Thyroid gland (tissue), 4 donors: ENCODE measurements around the gene CRIM1. TPM values are rescaled to one million over a fixed set of nuclear protein-coding genes. Genes with fewer than 3 reads are reported as not detected.

Experiments used
- DNase-seq, 2 donors: peaks; one replicate each; pipeline ENCODE4 v3.0.0-alpha.2; 2019
- H3K27ac ChIP-seq, 3 donors: fragments of 200-600 bp; sonication (generic); 1 replicate in 2 of 3; 2 replicates in 1 of 3; pipeline ENCODE4 v1.5.1; 2016 to 2019; ENCODE audit warnings: mild to moderate bottlenecking in 1 of 3, moderate library complexity in 1 of 3
- H3K27me3 ChIP-seq: fragments of 200-600 bp; sonication (generic); one replicate; pipeline ENCODE4 v1.5.1; 2019
- H3K36me3 ChIP-seq, 2 donors: fragments of 200-600 bp; sonication (generic); one replicate each; pipeline ENCODE4 v1.5.1; 2016 to 2019
- H3K4me1 ChIP-seq, 2 donors: fragments of 200-600 bp; sonication (generic); one replicate each; pipeline ENCODE4 v1.5.1; 2017 to 2019
- H3K4me3 ChIP-seq, 3 donors: fragments of 200-600 bp; sonication (generic); replicated peaks in 1 of 3; 1 replicate in 2 of 3; 2 replicates in 1 of 3; pipeline ENCODE4 v1.5.1; 2016; ENCODE audit warnings: mild to moderate bottlenecking in 1 of 3
- H3K9me3 ChIP-seq: fragments of 200-600 bp; sonication (generic); one replicate; pipeline ENCODE4 v1.5.1; 2017
- POLR2A ChIP-seq, 2 donors: fragments of 450-650 bp; IDR thresholded peaks; one replicate each; pipeline ENCODE4 v1.6.1; 2017; ENCODE audit warnings: antibody characterized with exemption in 2 of 2, mild to moderate bottlenecking in 2 of 2, moderate library complexity in 1 of 2
- WGBS, 2 donors: methylation state at CpG; one replicate each; pipeline ENCODE4 v1.1.5; 2017; 5-methylcytosine and 5-hydroxymethylcytosine counted together
- intact Hi-C: fragments of 100-400 bp; cut with DNase I; formaldehyde crosslinking; loops from one replicate; pipeline ENCODE4 v1.15.1; 2023
- total RNA-seq, 4 donors: library from RNA; depleted of rRNA; stranded (reverse); fragments of >200 nt; gene quantifications; one replicate each; pipeline ENCODE4 v1.2.3, GENCODE V29; 2016
- TF ChIP-seq, protein P1 (sequence below), 6 experiments: fragments of 200-600 bp in 3 of 6; fragments of 450-650 bp in 3 of 6; sonication (generic) in 3 of 6; IDR thresholded peaks; one replicate each; pipeline ENCODE4 v1.5.1; 2016 to 2019; ENCODE audit warnings: antibody characterized with exemption in 6 of 6, mild to moderate bottlenecking in 2 of 6, inconsistent platforms in 1 of 6, moderate library complexity in 1 of 6

Gene CRIM1
- total RNA-seq, 4 donors from 2014 or later: 49.5 to 104 (median 71.5) TPM

DNA sequence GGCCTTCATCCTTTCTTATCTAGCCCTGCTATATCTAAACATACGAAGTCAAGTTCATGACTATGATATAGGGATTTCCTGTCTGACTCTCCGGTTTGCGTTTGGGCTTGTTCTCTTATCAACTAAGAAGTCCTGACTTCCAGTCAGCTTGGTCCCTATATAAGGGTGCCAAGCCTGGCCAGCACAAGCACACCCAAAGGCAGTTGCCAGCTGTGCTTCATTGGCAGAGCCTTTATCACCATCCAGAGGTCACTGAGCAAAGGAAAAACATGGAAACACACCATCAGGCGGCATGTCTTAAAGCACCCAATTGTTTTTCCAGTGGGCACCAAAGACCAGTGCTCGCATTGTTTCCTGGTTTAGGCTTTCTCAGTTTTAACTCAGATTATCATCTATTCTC lies 169.7 kb downstream of the CRIM1 start:
- Histone ChIP-seq H3K4me1 (no peaks in the 10 kb centered on the region), H3K4me3 (no peak overlapping the region), H3K27ac (no peak overlapping the region), H3K9me3 (no peaks in the 10 kb centered on the region), H3K36me3 (peaks cover 11 to 29% of the 10 kb centered on the region in 2 donors), H3K27me3 (no peaks in the 10 kb centered on the region)
- intact Hi-C loops: no loop called here
- WGBS, 2 donors: 93 to 95% methylated on average over 5 of the region's 5 CpGs
- no peak for TF ChIP-seq POLR2A (IDR thresholded peaks at IDR 0.05)
- TF ChIP-seq, protein P1, sequence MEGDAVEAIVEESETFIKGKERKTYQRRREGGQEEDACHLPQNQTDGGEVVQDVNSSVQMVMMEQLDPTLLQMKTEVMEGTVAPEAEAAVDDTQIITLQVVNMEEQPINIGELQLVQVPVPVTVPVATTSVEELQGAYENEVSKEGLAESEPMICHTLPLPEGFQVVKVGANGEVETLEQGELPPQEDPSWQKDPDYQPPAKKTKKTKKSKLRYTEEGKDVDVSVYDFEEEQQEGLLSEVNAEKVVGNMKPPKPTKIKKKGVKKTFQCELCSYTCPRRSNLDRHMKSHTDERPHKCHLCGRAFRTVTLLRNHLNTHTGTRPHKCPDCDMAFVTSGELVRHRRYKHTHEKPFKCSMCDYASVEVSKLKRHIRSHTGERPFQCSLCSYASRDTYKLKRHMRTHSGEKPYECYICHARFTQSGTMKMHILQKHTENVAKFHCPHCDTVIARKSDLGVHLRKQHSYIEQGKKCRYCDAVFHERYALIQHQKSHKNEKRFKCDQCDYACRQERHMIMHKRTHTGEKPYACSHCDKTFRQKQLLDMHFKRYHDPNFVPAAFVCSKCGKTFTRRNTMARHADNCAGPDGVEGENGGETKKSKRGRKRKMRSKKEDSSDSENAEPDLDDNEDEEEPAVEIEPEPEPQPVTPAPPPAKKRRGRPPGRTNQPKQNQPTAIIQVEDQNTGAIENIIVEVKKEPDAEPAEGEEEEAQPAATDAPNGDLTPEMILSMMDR (IDR thresholded peaks at IDR 0.05): no peak
- DNase-seq: no peak

GRCh38 chr2:36526226-36526625 lies 170.6 kb downstream of the CRIM1 start:
- Histone ChIP-seq H3K27me3 (no peaks in the 10 kb centered on the region), H3K36me3 (peaks cover 9 to 24% of the 10 kb centered on the region in 2 donors), H3K4me3 (no peak overlapping the region), H3K27ac (no peak overlapping the region), H3K9me3 (no peaks in the 10 kb centered on the region), H3K4me1 (no peaks in the 10 kb centered on the region)
- intact Hi-C loops: no loop called here
- TF ChIP-seq, protein P1 (IDR thresholded peaks at IDR 0.05): no peak
- TF ChIP-seq POLR2A (IDR thresholded peaks at IDR 0.05): no peak
- DNase-seq: no peak
- WGBS, 2 donors: 75 to 84% methylated on average over 2 of the region's 2 CpGs

DNA sequence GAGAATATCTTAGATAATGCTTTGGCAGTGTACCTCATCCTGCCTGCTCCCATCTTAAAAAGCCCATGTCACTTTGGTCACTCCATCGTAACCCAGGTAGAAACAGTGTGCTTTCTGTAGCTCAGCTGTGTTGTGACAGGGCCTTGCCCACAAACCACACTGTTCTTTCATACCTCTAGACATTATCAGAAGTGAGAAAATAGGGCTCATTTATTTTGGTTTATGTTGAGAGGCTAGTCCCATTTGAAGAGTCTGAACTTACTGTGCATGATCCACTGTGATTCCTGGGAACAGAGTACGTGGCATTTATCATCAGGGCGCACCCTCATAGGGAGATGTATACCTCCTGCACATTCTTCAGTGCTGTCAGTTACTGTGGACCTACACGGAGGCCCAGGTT lies 172.7 kb downstream of the CRIM1 start:
- peaks cover 8 to 14% of the 10 kb centered on the region in 2 donors for H3K36me3 ChIP-seq
- H3K27me3 ChIP-seq: no peaks in the 10 kb centered on the region
- H3K9me3 ChIP-seq: no peaks in the 10 kb centered on the region
- H3K4me3 ChIP-seq: no peak overlapping the region
- DNase-seq: no peak
- no peaks in the 10 kb centered on the region for H3K4me1 ChIP-seq
- intact Hi-C loops: no loop called here
- TF ChIP-seq, protein P1 (IDR thresholded peaks at IDR 0.05): no peak
- no peak for TF ChIP-seq POLR2A (IDR thresholded peaks at IDR 0.05)
- no peak overlapping the region for H3K27ac ChIP-seq
- WGBS, 2 donors: 85 to 86% methylated on average over 4 of the region's 4 CpGs

DNA sequence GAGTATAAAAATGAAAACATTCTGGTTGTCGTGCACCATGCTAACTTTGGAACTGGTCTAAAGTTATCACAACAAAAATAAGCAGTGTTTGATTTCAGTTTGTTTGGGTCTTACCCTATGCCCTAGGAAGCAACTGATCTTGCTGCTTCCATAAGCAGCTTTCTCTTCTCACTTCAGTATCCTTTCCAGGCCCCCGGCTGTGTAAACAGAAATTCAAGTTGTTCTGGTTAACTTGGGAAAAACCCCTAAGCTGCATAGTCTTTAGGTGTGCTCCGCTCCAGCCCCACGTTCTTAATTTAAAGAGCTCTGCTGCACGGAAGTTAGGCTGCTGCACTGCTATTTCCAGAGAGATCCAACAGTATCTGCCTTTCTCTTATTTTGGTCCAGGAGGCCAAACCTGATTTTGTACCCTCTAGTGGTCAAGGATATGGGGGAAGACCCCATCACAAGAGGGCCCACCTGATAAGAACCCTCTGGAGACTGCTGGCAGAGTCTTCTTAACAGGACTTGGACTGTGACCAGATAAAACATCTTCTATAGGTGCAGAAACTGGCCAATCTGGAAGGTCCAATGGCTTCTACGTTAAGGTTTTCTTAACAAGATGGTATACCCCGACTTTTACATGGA lies 173.3 kb downstream of the CRIM1 start:
- H3K4me1 ChIP-seq: no peaks in the 10 kb centered on the region
- H3K27ac ChIP-seq: no peak overlapping the region
- H3K36me3 ChIP-seq: peaks cover 1 to 8% of the 10 kb centered on the region in 2 donors
- TF ChIP-seq POLR2A (IDR thresholded peaks at IDR 0.05): no peak
- TF ChIP-seq, protein P1 (IDR thresholded peaks at IDR 0.05): no peak
- DNase-seq: no peak
- H3K27me3 ChIP-seq: no peaks in the 10 kb centered on the region
- intact Hi-C loops: no loop called here
- H3K4me3 ChIP-seq: no peak overlapping the region
- 68 to 74% methylated on average over 7 of the region's 7 CpGs for WGBS, 2 donors
- no peaks in the 10 kb centered on the region for H3K9me3 ChIP-seq

DNA sequence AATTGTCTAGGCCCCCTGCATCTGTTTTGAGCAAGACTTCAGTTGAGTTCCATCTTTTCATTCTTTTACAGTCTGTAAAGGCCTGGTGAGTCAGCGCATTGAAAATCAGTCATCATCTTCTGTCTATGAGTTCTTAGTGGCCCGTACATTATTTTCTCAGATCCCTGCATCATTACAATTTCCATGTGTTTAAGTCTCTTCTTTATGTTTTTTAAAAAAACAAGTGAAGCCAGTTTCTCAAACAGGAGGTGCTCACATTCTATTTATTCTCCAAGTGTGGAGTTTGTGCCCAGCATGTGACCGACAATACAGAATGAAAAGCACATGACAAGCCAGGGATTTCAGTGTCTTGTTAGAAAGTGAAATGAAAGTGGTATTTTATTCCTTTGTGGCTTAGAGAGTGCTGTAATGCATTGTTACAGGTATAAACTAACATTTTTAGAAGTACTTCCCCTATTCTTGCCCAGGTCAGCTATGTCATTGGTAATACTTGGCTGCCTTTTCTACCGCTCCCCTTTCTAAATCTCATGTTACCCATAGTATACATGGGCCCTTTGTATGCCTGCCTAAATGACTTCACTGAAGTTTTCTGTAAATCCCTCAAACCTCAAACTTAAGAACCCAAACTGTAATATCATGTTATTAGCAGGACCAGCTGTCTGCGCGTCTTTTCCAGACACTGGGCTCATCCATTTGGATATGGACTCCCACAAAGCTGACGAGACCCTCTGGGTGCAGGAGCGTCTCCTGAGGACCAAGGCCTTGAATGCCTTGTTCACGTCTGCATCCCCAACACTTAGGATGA lies 174.8 kb downstream of the CRIM1 start:
- H3K27me3 ChIP-seq: no peaks in the 10 kb centered on the region
- no peak overlapping the region for H3K27ac ChIP-seq
- H3K9me3 ChIP-seq: no peaks in the 10 kb centered on the region
- H3K4me3 ChIP-seq: no peak overlapping the region
- no peaks in the 10 kb centered on the region for H3K4me1 ChIP-seq
- TF ChIP-seq POLR2A (IDR thresholded peaks at IDR 0.05): no peak
- TF ChIP-seq, protein P1 (IDR thresholded peaks at IDR 0.05): no peak
- WGBS, 2 donors: 91 to 94% methylated on average over 9 of the region's 9 CpGs
- H3K36me3 ChIP-seq: peaks cover 0 to 5% of the 10 kb centered on the region in 2 donors
- intact Hi-C loops: no loop called here
- DNase-seq: no peak
